Inferior parietal cortex (tissue), 1 donor: ENCODE results near the gene NSD1.
A peak's percentile ranks its signal among the peaks of the same experiment; 100 is the strongest.

Experiments used
- DNase-seq: peaks from one replicate; pipeline ENCODE4 v3.0.0-alpha.2; 2016; ENCODE audit errors: extremely low spot score

The NSD1 gene

GRCh38 chr5:177307544-177308363, 174.2 kb downstream of the NSD1 start:
- DNase-seq, result no peak

GRCh38 chr5:177308740-177309139, 175.2 kb downstream of the NSD1 start:
- DNase-seq, result no peak

- DNase-seq, result peak; percentile 54
Observed at GRCh38 chr5:177309351-177310191, 176.0 kb downstream of the NSD1 start.

- no peak for DNase-seq
Observed at GRCh38 chr5:177310332-177310731, 176.8 kb downstream of the NSD1 start.

GRCh38 chr5:177310757-177311391, 177.3 kb downstream of the NSD1 start:
- no peak for DNase-seq

GRCh38 chr5:177311392-177311722, 177.8 kb downstream of the NSD1 start:
- DNase-seq, result no peak

- DNase-seq, result peak; percentile 90
Observed at GRCh38 chr5:177311723-177312648, 178.4 kb downstream of the NSD1 start, which contains the start of gene MXD3. MXD3 (minus strand) TSS chr5:177311898; CDS start chr5:177311830, 68 bp downstream.

- DNase-seq, result no peak
Observed at GRCh38 chr5:177312649-177313181, 179.1 kb downstream of the NSD1 start.

GRCh38 chr5:177313561-177314259, 180.1 kb downstream of the NSD1 start:
- no peak for DNase-seq

GRCh38 chr5:177314376-177315342, 181.1 kb downstream of the NSD1 start:
- DNase-seq, result no peak

- no peak for DNase-seq
Observed at GRCh38 chr5:177315411-177315810, 181.8 kb downstream of the NSD1 start.

GRCh38 chr5:177316005-177316404, 182.4 kb downstream of the NSD1 start:
- DNase-seq, result no peak

- peak; percentile 88 for DNase-seq
Observed at GRCh38 chr5:177317959-177318377, 184.4 kb downstream of the NSD1 start.

GRCh38 chr5:177319913-177320588, 186.5 kb downstream of the NSD1 start:
- DNase-seq, result no peak

GRCh38 chr5:177320879-177321278, 187.3 kb downstream of the NSD1 start:
- no peak for DNase-seq

GRCh38 chr5:177325868-177326381, 192.4 kb downstream of the NSD1 start:
- no peak for DNase-seq

- no peak for DNase-seq
Observed at GRCh38 chr5:177327539-177328522, 194.3 kb downstream of the NSD1 start.
